ENCODE results near the gene HINT3.
"Not testable (repeated sequence)": the region's sequence is repeated elsewhere in the genome, so short reads cannot be mapped to it uniquely, and the experiment has no call there.

The HINT3 gene

GRCh38 chr6:125924697-125925358, 31.7 kb upstream of the HINT3 start:
- no peak overlapping the region for H3K4me3 Mint-ChIP-seq
- peaks cover 50% of the 10 kb centered on the region for H3K36me3 Mint-ChIP-seq
- H3K27me3 Mint-ChIP-seq: no peaks in the 10 kb centered on the region
- DNase-seq: no peak
- peaks cover 37% of the 10 kb centered on the region for H3K4me1 Mint-ChIP-seq
- CTCF ChIA-PET: interaction anchor here (1.2 to 4.7 kb wide), 5 partner anchors 19 to 133 kb away, joined by 3 to 20 read pairs (median 7); partner anchors contain the start of gene HINT3
- H3K9me3 Mint-ChIP-seq: no peaks in the 10 kb centered on the region
- peak overlapping the region; percentile 42 for H3K27ac Mint-ChIP-seq

GRCh38 chr6:125926711-125927110, 29.9 kb upstream of the HINT3 start:
- no peaks in the 10 kb centered on the region for H3K9me3 Mint-ChIP-seq

GRCh38 chr6:125927761-125928160, 28.8 kb upstream of the HINT3 start:
- H3K4me3 Mint-ChIP-seq: no peak overlapping the region
- H3K9me3 Mint-ChIP-seq: no peaks in the 10 kb centered on the region
- CTCF ChIA-PET: interaction anchor here (4.7 kb wide), 1 partner anchor 25 kb away, joined by 17 read pairs; no protein-coding TSS in a partner anchor
- peaks cover 54% of the 10 kb centered on the region for H3K36me3 Mint-ChIP-seq
- no peak for DNase-seq
- no peak overlapping the region for H3K27ac Mint-ChIP-seq
- peaks cover 35% of the 10 kb centered on the region for H3K4me1 Mint-ChIP-seq
- H3K27me3 Mint-ChIP-seq: no peaks in the 10 kb centered on the region

More at GRCh38 chr6:125926711-125927110, 29.9 kb upstream of the HINT3 start:
- Mint-ChIP-seq H3K4me3 (no peak overlapping the region), H3K36me3 (peaks cover 58% of the 10 kb centered on the region), H3K27me3 (no peaks in the 10 kb centered on the region), H3K27ac (no peak overlapping the region), H3K4me1 (peaks cover 29% of the 10 kb centered on the region)
- DNase-seq: no peak
- CTCF ChIA-PET: interaction anchor here (1.2 to 4.7 kb wide), 2 partner anchors 21 to 26 kb away, joined by 4 to 17 read pairs; no protein-coding TSS in a partner anchor

- peaks cover 33% of the 10 kb centered on the region for H3K36me3 Mint-ChIP-seq
- CTCF ChIA-PET: interaction anchor here (0.6 kb wide), 1 partner anchor 140 kb away, joined by 3 read pairs; the partner anchor contains the start of gene NCOA7
Observed at GRCh38 chr6:125930765-125931418, 25.7 kb upstream of the HINT3 start.

GRCh38 chr6:125931733-125932450, 24.7 kb upstream of the HINT3 start:
- H3K27me3 Mint-ChIP-seq: no peaks in the 10 kb centered on the region
- peaks cover 10% of the 10 kb centered on the region for H3K4me1 Mint-ChIP-seq
- H3K36me3 Mint-ChIP-seq: peaks cover 33% of the 10 kb centered on the region
- no peak for DNase-seq
- no peaks in the 10 kb centered on the region for H3K9me3 Mint-ChIP-seq
- H3K27ac Mint-ChIP-seq: no peak overlapping the region
- CTCF ChIA-PET: interaction anchor here (0.9 to 1.1 kb wide), 4 partner anchors 21 to 141 kb away, joined by 3 to 5 read pairs (median 3); partner anchors contain the start of genes HINT3 and NCOA7
- no peak overlapping the region for H3K4me3 Mint-ChIP-seq

More at GRCh38 chr6:125930765-125931418, 25.7 kb upstream of the HINT3 start:
- Mint-ChIP-seq H3K4me3 (no peak overlapping the region), H3K4me1 (peaks cover 10% of the 10 kb centered on the region), H3K9me3 (no peaks in the 10 kb centered on the region), H3K27me3 (no peaks in the 10 kb centered on the region), H3K27ac (no peak overlapping the region)
- DNase-seq: no peak

GRCh38 chr6:125932451-125932795, 24.1 kb upstream of the HINT3 start:
- no peaks in the 10 kb centered on the region for H3K27me3 Mint-ChIP-seq
- CTCF ChIA-PET: interaction anchor here (0.9 to 1.1 kb wide), 4 partner anchors 21 to 142 kb away, joined by 3 to 5 read pairs (median 3); partner anchors contain the start of genes HINT3 and NCOA7

GRCh38 chr6:125935520-125935919, 21.1 kb upstream of the HINT3 start:
- Mint-ChIP-seq H3K4me1 (peaks cover 10% of the 10 kb centered on the region), H3K36me3 (peaks cover 17% of the 10 kb centered on the region)
- not testable (repeated sequence) for H3K9me3 Mint-ChIP-seq, H3K4me3 Mint-ChIP-seq, H3K27ac Mint-ChIP-seq, H3K27me3 Mint-ChIP-seq, DNase-seq
- CTCF ChIA-PET: interaction anchor here (1.9 kb wide), 1 partner anchor 20 kb away, joined by 6 read pairs; the partner anchor contains the start of gene HINT3

More at GRCh38 chr6:125932451-125932795, 24.1 kb upstream of the HINT3 start:
- Mint-ChIP-seq H3K36me3 (peaks cover 33% of the 10 kb centered on the region), H3K27ac (no peak overlapping the region), H3K4me1 (peaks cover 10% of the 10 kb centered on the region), H3K9me3 (no peaks in the 10 kb centered on the region), H3K4me3 (no peak overlapping the region)
- DNase-seq: no peak

GRCh38 chr6:125939026-125939425, 17.5 kb upstream of the HINT3 start:
- Mint-ChIP-seq H3K9me3 (no peaks in the 10 kb centered on the region), H3K27me3 (peaks cover 17% of the 10 kb centered on the region), H3K4me3 (no peak overlapping the region), H3K27ac (no peak overlapping the region), H3K36me3 (no peaks in the 10 kb centered on the region), H3K4me1 (no peaks in the 10 kb centered on the region)
- DNase-seq: no peak
- CTCF ChIA-PET: interaction anchor here (1.8 to 2.2 kb wide), 2 partner anchors 9 to 17 kb away, joined by 4 to 10 read pairs; partner anchors contain the start of gene HINT3

- H3K4me3 Mint-ChIP-seq: no peak overlapping the region
- CTCF ChIA-PET: interaction anchor here (0.6 to 2.2 kb wide), 3 partner anchors 13 to 322 kb away, joined by 4 to 10 read pairs (median 5); partner anchors contain the start of gene HINT3
- H3K36me3 Mint-ChIP-seq: no peaks in the 10 kb centered on the region
- DNase-seq: no peak
- no peaks in the 10 kb centered on the region for H3K9me3 Mint-ChIP-seq
- no peaks in the 10 kb centered on the region for H3K4me1 Mint-ChIP-seq
- H3K27ac Mint-ChIP-seq: no peak overlapping the region
- H3K27me3 Mint-ChIP-seq: peaks cover 17% of the 10 kb centered on the region
Observed at GRCh38 chr6:125939791-125940190, 16.8 kb upstream of the HINT3 start.

GRCh38 chr6:125940247-125941041, 16.1 kb upstream of the HINT3 start:
- CTCF ChIA-PET: interaction anchor here (1.3 to 2.2 kb wide), 3 partner anchors 13 to 34 kb away, joined by 3 to 10 read pairs (median 5); partner anchors contain the start of gene HINT3
- Mint-ChIP-seq H3K4me1 (no peaks in the 10 kb centered on the region), H3K9me3 (no peaks in the 10 kb centered on the region), H3K27ac (no peak overlapping the region), H3K4me3 (no peak overlapping the region), H3K27me3 (peaks cover 17% of the 10 kb centered on the region), H3K36me3 (no peaks in the 10 kb centered on the region)
- DNase-seq: no peak

GRCh38 chr6:125942672-125943527, 13.7 kb upstream of the HINT3 start:
- no peaks in the 10 kb centered on the region for H3K36me3 Mint-ChIP-seq
- DNase-seq: no peak
- H3K9me3 Mint-ChIP-seq: no peaks in the 10 kb centered on the region
- H3K4me3 Mint-ChIP-seq: no peak overlapping the region
- H3K27ac Mint-ChIP-seq: no peak overlapping the region
- no peaks in the 10 kb centered on the region for H3K4me1 Mint-ChIP-seq
- peaks cover 17% of the 10 kb centered on the region for H3K27me3 Mint-ChIP-seq
- CTCF ChIA-PET: interaction anchor here (1.4 to 1.5 kb wide), 2 partner anchors 9 to 13 kb away, joined by 3 to 6 read pairs; partner anchors contain the start of gene HINT3

- CTCF ChIA-PET: interaction anchor here (0.7 to 2.3 kb wide), 5 partner anchors 8 to 37 kb away, joined by 3 to 6 read pairs (median 4); partner anchors contain the start of gene HINT3
- no peaks in the 10 kb centered on the region for H3K36me3 Mint-ChIP-seq
- DNase-seq: no peak
- H3K4me3 Mint-ChIP-seq: no peak overlapping the region
- no peaks in the 10 kb centered on the region for H3K4me1 Mint-ChIP-seq
- H3K27me3 Mint-ChIP-seq: peaks cover 17% of the 10 kb centered on the region
- H3K9me3 Mint-ChIP-seq: no peaks in the 10 kb centered on the region
- no peak overlapping the region for H3K27ac Mint-ChIP-seq
Observed at GRCh38 chr6:125943528-125944433, 12.8 kb upstream of the HINT3 start.

All from activated naive CD4-positive, alpha-beta T cell treated with anti-CD3 and anti-CD28 coated beads, Interleukin-2, amount 10 ng/mL, durations not matched to agents 7 days and 5 days (primary cell).